Thyroid gland (tissue), 4 donors: ENCODE measurements around the gene OR2A25. TPM values are rescaled to one million over a fixed set of nuclear protein-coding genes. Genes with fewer than 3 reads are reported as not detected.

Experiments used
- DNase-seq, 2 donors: peaks; one replicate each; pipeline ENCODE4 v3.0.0-alpha.2; 2019
- H3K27ac ChIP-seq, 3 donors: fragments of 200-600 bp; sonication (generic); 1 replicate in 2 of 3; 2 replicates in 1 of 3; pipeline ENCODE4 v1.5.1; 2016 to 2019; ENCODE audit warnings: mild to moderate bottlenecking in 1 of 3, moderate library complexity in 1 of 3
- H3K27me3 ChIP-seq: fragments of 200-600 bp; sonication (generic); one replicate; pipeline ENCODE4 v1.5.1; 2019
- H3K36me3 ChIP-seq, 2 donors: fragments of 200-600 bp; sonication (generic); one replicate each; pipeline ENCODE4 v1.5.1; 2016 to 2019
- H3K4me1 ChIP-seq, 2 donors: fragments of 200-600 bp; sonication (generic); one replicate each; pipeline ENCODE4 v1.5.1; 2017 to 2019
- H3K4me3 ChIP-seq, 3 donors: fragments of 200-600 bp; sonication (generic); replicated peaks in 1 of 3; 1 replicate in 2 of 3; 2 replicates in 1 of 3; pipeline ENCODE4 v1.5.1; 2016; ENCODE audit warnings: mild to moderate bottlenecking in 1 of 3
- H3K9me3 ChIP-seq: fragments of 200-600 bp; sonication (generic); one replicate; pipeline ENCODE4 v1.5.1; 2017
- CTCF ChIP-seq, 6 experiments: fragments of 200-600 bp in 3 of 6; fragments of 450-650 bp in 3 of 6; sonication (generic) in 3 of 6; IDR thresholded peaks; one replicate each; pipeline ENCODE4 v1.5.1; 2016 to 2019; ENCODE audit warnings: antibody characterized with exemption in 6 of 6, mild to moderate bottlenecking in 2 of 6, inconsistent platforms in 1 of 6, moderate library complexity in 1 of 6
- POLR2A ChIP-seq, 2 donors: fragments of 450-650 bp; IDR thresholded peaks; one replicate each; pipeline ENCODE4 v1.6.1; 2017; ENCODE audit warnings: antibody characterized with exemption in 2 of 2, mild to moderate bottlenecking in 2 of 2, moderate library complexity in 1 of 2
- WGBS, 2 donors: methylation state at CpG; one replicate each; pipeline ENCODE4 v1.1.5; 2017; 5-methylcytosine and 5-hydroxymethylcytosine counted together
- intact Hi-C: fragments of 100-400 bp; cut with DNase I; formaldehyde crosslinking; loops from one replicate; pipeline ENCODE4 v1.15.1; 2023
- total RNA-seq, 4 donors: library from RNA; depleted of rRNA; stranded (reverse); fragments of >200 nt; gene quantifications; one replicate each; pipeline ENCODE4 v1.2.3, GENCODE V29; 2016

Gene OR2A25
- total RNA-seq, 4 donors from 2014 or later: not detected

GRCh38 chr7:144026203-144026883 is 43.3 kb upstream of the OR2A25 start:
- TF ChIP-seq CTCF (IDR thresholded peaks at IDR 0.05) (no peak), POLR2A (IDR thresholded peaks at IDR 0.05) (no peak)
- intact Hi-C loops: no loop called here
- no peaks in the 10 kb centered on the region for H3K27me3 ChIP-seq
- no peak overlapping the region for H3K27ac ChIP-seq
- H3K9me3 ChIP-seq: no peaks in the 10 kb centered on the region
- no peaks in the 10 kb centered on the region for H3K4me1 ChIP-seq
- H3K4me3 ChIP-seq: no peak overlapping the region
- WGBS, 2 donors: 66 to 76% methylated on average over 4 of the region's 4 CpGs
- DNase-seq: no peak
- H3K36me3 ChIP-seq: no peaks in the 10 kb centered on the region

GRCh38 chr7:144027070-144027469 is 42.5 kb upstream of the OR2A25 start:
- no peaks in the 10 kb centered on the region for H3K4me1 ChIP-seq
- intact Hi-C loops: no loop called here
- H3K9me3 ChIP-seq: no peaks in the 10 kb centered on the region
- no peak for DNase-seq
- 9 to 11% methylated on average over 3 of the region's 3 CpGs for WGBS, 2 donors
- no peak overlapping the region for H3K27ac ChIP-seq
- H3K27me3 ChIP-seq: no peaks in the 10 kb centered on the region
- no peaks in the 10 kb centered on the region for H3K36me3 ChIP-seq
- H3K4me3 ChIP-seq: no peak overlapping the region
- TF ChIP-seq CTCF (IDR thresholded peaks at IDR 0.05) (peak in 4 of 6 experiments; percentile 15 to 69 (median 58)), POLR2A (IDR thresholded peaks at IDR 0.05) (no peak)

GRCh38 chr7:144027974-144028373 is 41.6 kb upstream of the OR2A25 start:
- Histone ChIP-seq H3K27ac (no peak overlapping the region), H3K4me1 (no peaks in the 10 kb centered on the region), H3K36me3 (no peaks in the 10 kb centered on the region), H3K27me3 (no peaks in the 10 kb centered on the region), H3K4me3 (no peak overlapping the region), H3K9me3 (no peaks in the 10 kb centered on the region)
- TF ChIP-seq POLR2A (IDR thresholded peaks at IDR 0.05): no peak
- TF ChIP-seq CTCF (IDR thresholded peaks at IDR 0.05): no peak
- WGBS, 2 donors: 67 to 89% methylated on average over 1 of the region's 1 CpG
- no peak for DNase-seq
- intact Hi-C loops: no loop called here

- 93 to 97% methylated on average over 3 of the region's 3 CpGs for WGBS, 2 donors
- Histone ChIP-seq H3K4me3 (no peak overlapping the region), H3K36me3 (no peaks in the 10 kb centered on the region), H3K4me1 (no peaks in the 10 kb centered on the region), H3K9me3 (no peaks in the 10 kb centered on the region), H3K27me3 (no peaks in the 10 kb centered on the region), H3K27ac (no peak overlapping the region)
- intact Hi-C loops: no loop called here
- no peak for DNase-seq
- TF ChIP-seq CTCF (IDR thresholded peaks at IDR 0.05): no peak
- TF ChIP-seq POLR2A (IDR thresholded peaks at IDR 0.05): no peak
These were observed 41.1 kb upstream of the OR2A25 start for GRCh38 chr7:144028547-144028946.

GRCh38 chr7:144032516-144032915 is 37.1 kb upstream of the OR2A25 start:
- intact Hi-C loops: no loop called here

More at GRCh38 chr7:144032516-144032915, 37.1 kb upstream of the OR2A25 start:
- TF ChIP-seq CTCF (IDR thresholded peaks at IDR 0.05) (no peak), POLR2A (IDR thresholded peaks at IDR 0.05) (no peak)
- no peak overlapping the region for H3K27ac ChIP-seq
- no peaks in the 10 kb centered on the region for H3K4me1 ChIP-seq
- H3K27me3 ChIP-seq: no peaks in the 10 kb centered on the region
- no peaks in the 10 kb centered on the region for H3K36me3 ChIP-seq
- 90 to 91% methylated on average over 5 of the region's 5 CpGs for WGBS, 2 donors
- no peak for DNase-seq
- no peak overlapping the region for H3K4me3 ChIP-seq
- no peaks in the 10 kb centered on the region for H3K9me3 ChIP-seq
